DOHH2 (cell line): Measurements from ENCODE around the gene CASZ1.

Experiments used
- EZH2phosphoT487 ChIP-seq: fragments of 200-600 bp; sonication (generic); IDR thresholded peaks from 2 replicates; pipeline ENCODE4 v1.6.1; 2017; ENCODE audit warnings: borderline replicate concordance, mild to moderate bottlenecking, antibody characterized with exemption, low read length, moderate library complexity, mixed read lengths
- TF ChIP-seq, protein P1 (sequence below): fragments of 200-600 bp; sonication (generic); IDR thresholded peaks from one replicate; pipeline ENCODE4 v1.5.1; 2014; ENCODE audit warnings: antibody characterized with exemption, mild to moderate bottlenecking, low read depth, low read length; ENCODE audit not compliant: poor library complexity, severe bottlenecking

DNA sequence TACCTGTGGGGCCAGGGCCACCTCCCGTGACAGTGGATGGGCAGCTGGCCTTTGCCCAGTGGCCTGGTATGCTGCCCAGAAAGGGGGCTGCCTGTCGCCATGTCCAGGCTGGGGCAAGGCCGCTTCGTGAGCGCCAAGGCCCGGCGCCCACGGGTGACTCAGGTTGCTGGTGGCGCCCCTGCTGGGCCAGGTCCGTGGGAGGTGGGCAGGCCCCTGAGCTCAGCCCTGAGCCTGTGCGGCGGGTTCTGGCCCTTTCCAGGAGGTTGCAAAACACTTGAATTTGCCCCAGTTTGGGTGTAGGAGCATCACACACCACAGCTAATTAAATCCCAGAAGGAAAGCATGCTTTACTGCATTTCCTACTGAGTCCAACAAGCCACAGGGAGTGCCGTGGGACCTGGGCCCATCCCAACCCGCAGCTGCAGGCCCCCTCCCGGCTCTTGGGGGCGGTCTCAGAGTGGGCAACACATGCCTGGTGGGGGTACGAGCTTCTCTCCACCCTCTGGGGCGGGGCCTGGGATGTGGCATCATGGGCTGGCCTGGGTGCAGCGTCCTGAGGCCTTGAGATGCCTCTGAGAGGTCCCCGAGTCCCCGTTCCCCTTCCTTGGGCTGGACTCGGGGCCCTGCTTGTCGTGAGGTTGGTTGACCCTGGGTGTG, 161.9 kb downstream of the CASZ1 start:
- TF ChIP-seq, protein P1, sequence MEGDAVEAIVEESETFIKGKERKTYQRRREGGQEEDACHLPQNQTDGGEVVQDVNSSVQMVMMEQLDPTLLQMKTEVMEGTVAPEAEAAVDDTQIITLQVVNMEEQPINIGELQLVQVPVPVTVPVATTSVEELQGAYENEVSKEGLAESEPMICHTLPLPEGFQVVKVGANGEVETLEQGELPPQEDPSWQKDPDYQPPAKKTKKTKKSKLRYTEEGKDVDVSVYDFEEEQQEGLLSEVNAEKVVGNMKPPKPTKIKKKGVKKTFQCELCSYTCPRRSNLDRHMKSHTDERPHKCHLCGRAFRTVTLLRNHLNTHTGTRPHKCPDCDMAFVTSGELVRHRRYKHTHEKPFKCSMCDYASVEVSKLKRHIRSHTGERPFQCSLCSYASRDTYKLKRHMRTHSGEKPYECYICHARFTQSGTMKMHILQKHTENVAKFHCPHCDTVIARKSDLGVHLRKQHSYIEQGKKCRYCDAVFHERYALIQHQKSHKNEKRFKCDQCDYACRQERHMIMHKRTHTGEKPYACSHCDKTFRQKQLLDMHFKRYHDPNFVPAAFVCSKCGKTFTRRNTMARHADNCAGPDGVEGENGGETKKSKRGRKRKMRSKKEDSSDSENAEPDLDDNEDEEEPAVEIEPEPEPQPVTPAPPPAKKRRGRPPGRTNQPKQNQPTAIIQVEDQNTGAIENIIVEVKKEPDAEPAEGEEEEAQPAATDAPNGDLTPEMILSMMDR: no peak
- no peak for TF ChIP-seq EZH2phosphoT487
